Breast epithelium (tissue), 4 donors: ENCODE measurements around the gene BNC2. TPM values are rescaled to one million over a fixed set of nuclear protein-coding genes. Genes with fewer than 3 reads are reported as not detected.

Source experiments
- DNase-seq, 2 donors: peaks; one replicate each; pipeline ENCODE4 v3.0.0-alpha.2; 2019; ENCODE audit warnings: low spot score in 2 of 2
- H3K27ac ChIP-seq, 2 donors: fragments of 200-600 bp; sonication (generic) in 1 of 2; one replicate each; pipeline ENCODE4 v1.5.1; 2016 to 2019; ENCODE audit warnings: mild to moderate bottlenecking in 1 of 2
- H3K27me3 ChIP-seq, 2 donors: fragments of 200-600 bp; sonication (generic) in 1 of 2; one replicate each; pipeline versions ENCODE4 v1.5.1 to v1.6.0; 2017 to 2019; ENCODE audit warnings: control low read depth in 1 of 2, mild to moderate bottlenecking in 1 of 2
- H3K36me3 ChIP-seq: fragments of 200-600 bp; one replicate; pipeline ENCODE4 v1.5.1; 2019
- H3K4me1 ChIP-seq, 2 donors: fragments of 200-600 bp; sonication (generic); one replicate each; pipeline ENCODE4 v1.5.1; 2016 to 2019; ENCODE audit warnings: control low read depth in 1 of 2
- H3K4me3 ChIP-seq, 3 donors: fragments of 200-600 bp; sonication (generic); 1 replicate in 2 of 3; 2 replicates in 1 of 3; pipeline ENCODE4 v1.5.1; 2016 to 2019; ENCODE audit warnings: mild to moderate bottlenecking in 3 of 3, moderate library complexity in 2 of 3
- H3K9me3 ChIP-seq, 2 donors: fragments of 200-600 bp; sonication (generic) in 1 of 2; one replicate each; pipeline ENCODE4 v1.5.1; 2016 to 2019; ENCODE audit warnings: control low read depth in 1 of 2
- POLR2A ChIP-seq: fragments of 450-650 bp; IDR thresholded peaks from one replicate; pipeline ENCODE4 v1.6.1; 2016; ENCODE audit warnings: antibody characterized with exemption, mild to moderate bottlenecking, moderate library complexity
- POLR2AphosphoS5 ChIP-seq, 3 donors: sonication (generic); formaldehyde crosslinking; IDR thresholded peaks; one replicate each; pipeline ENCODE4 v1.6.1; 2017; ENCODE audit warnings: antibody characterized with exemption in 3 of 3
- intact Hi-C: fragments of 100-400 bp; cut with DNase I; formaldehyde crosslinking; loops from one replicate; pipeline ENCODE4 v1.15.1; 2023; ENCODE audit warnings: low total_unique reads
- total RNA-seq, 3 donors: library from RNA; depleted of rRNA; stranded (reverse); fragments of >200 nt; gene quantifications; one replicate each; pipeline ENCODE4 v1.1.0, GENCODE V29; 2016
- TF ChIP-seq, protein P1 (sequence below), 3 donors: fragments of 450-650 bp; IDR thresholded peaks; one replicate each; pipeline ENCODE4 v1.5.1; 2016 to 2017; ENCODE audit warnings: antibody characterized with exemption in 3 of 3, mild to moderate bottlenecking in 3 of 3, moderate library complexity in 3 of 3

BNC2 gene
- total RNA-seq, 3 donors from 2014 or later = 15.8 to 21.1 (median 17.0) TPM

DNA sequence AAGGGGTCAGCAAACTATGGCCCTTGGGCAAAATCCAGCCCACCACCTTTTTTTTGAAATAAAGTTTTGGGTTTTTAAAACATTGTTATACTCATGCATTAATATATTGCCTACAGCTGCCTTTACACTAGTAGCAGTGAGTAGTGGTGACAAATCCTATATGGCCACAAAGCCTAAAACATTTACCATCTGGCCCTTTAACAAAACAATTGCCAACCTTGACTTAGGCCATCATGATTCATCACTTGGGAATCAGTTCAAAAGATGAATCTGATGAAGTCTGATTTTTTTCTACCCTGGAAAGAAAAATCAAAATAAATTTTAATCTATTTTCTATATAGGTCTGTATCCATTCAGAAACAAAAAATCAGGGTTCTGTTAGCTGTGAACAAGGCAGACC lies 484.9 kb downstream of the BNC2 start:
- no peak overlapping the region for H3K4me3 ChIP-seq
- H3K27ac ChIP-seq = no peak overlapping the region
- peaks cover 0 to 9% of the 10 kb centered on the region in 2 donors for H3K9me3 ChIP-seq
- no peaks in the 10 kb centered on the region for H3K4me1 ChIP-seq
- H3K27me3 ChIP-seq = no peaks in the 10 kb centered on the region
- TF ChIP-seq POLR2A (no peak), POLR2AphosphoS5 (IDR thresholded peaks at IDR 0.05) (no peak)
- TF ChIP-seq, protein P1, sequence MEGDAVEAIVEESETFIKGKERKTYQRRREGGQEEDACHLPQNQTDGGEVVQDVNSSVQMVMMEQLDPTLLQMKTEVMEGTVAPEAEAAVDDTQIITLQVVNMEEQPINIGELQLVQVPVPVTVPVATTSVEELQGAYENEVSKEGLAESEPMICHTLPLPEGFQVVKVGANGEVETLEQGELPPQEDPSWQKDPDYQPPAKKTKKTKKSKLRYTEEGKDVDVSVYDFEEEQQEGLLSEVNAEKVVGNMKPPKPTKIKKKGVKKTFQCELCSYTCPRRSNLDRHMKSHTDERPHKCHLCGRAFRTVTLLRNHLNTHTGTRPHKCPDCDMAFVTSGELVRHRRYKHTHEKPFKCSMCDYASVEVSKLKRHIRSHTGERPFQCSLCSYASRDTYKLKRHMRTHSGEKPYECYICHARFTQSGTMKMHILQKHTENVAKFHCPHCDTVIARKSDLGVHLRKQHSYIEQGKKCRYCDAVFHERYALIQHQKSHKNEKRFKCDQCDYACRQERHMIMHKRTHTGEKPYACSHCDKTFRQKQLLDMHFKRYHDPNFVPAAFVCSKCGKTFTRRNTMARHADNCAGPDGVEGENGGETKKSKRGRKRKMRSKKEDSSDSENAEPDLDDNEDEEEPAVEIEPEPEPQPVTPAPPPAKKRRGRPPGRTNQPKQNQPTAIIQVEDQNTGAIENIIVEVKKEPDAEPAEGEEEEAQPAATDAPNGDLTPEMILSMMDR (IDR thresholded peaks at IDR 0.05) = no peak
- no peaks in the 10 kb centered on the region for H3K36me3 ChIP-seq
- intact Hi-C loops = no loop called here
- DNase-seq = no peak

DNA sequence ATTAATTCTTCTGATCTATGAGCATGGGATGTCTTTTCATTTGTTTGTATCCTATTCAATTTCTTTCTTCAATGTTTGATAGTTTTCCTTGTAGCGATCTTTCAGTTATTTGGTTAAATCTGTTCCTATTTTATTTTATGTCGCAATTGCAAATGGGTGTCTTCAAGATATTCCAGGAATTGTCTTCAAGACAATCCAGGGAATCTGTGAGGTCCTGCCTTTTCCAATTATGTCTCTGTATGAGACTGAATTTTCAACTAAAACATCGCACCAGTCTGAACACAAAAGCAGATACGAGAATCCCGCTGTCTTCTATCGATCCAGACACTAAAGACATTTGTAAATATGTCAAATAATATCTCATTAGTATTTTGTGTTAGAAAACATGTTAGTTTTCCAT lies 485.5 kb downstream of the BNC2 start:
- no peak overlapping the region for H3K27ac ChIP-seq
- TF ChIP-seq POLR2AphosphoS5 (IDR thresholded peaks at IDR 0.05) (no peak), POLR2A (no peak)
- TF ChIP-seq, protein P1 (IDR thresholded peaks at IDR 0.05) = no peak
- H3K36me3 ChIP-seq = no peaks in the 10 kb centered on the region
- no peak overlapping the region for H3K4me3 ChIP-seq
- H3K4me1 ChIP-seq = no peaks in the 10 kb centered on the region
- intact Hi-C loops = no loop called here
- DNase-seq = no peak
- H3K9me3 ChIP-seq = peaks cover 0 to 9% of the 10 kb centered on the region in 2 donors
- H3K27me3 ChIP-seq = no peaks in the 10 kb centered on the region

DNA sequence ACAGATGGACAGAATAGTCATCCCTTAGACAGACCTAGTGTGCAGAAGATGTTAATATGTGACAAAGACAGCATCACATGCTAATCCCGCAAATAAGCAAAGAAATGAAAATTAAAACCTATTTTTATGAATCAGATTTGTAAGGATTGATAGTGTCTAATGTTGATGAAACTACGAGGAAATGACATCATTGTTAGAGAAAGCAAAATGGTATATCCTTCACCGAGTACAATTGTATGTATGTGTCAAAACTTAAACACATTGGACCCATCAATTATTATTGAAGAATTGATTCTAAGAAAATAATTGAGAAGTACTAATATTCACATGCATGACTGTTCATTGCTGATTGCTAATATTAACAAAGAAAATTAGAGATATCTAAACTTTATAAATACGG lies 493.2 kb downstream of the BNC2 start:
- intact Hi-C loops = no loop called here
- H3K4me3 ChIP-seq = no peak overlapping the region
- H3K9me3 ChIP-seq = peaks cover 7 to 8% of the 10 kb centered on the region in 2 donors
- no peak overlapping the region for H3K27ac ChIP-seq
- H3K4me1 ChIP-seq = no peaks in the 10 kb centered on the region
- H3K27me3 ChIP-seq = no peaks in the 10 kb centered on the region
- no peak for TF ChIP-seq POLR2AphosphoS5 (IDR thresholded peaks at IDR 0.05)
- no peak for TF ChIP-seq POLR2A
- TF ChIP-seq, protein P1 (IDR thresholded peaks at IDR 0.05) = no peak
- no peaks in the 10 kb centered on the region for H3K36me3 ChIP-seq
- DNase-seq = no peak

DNA sequence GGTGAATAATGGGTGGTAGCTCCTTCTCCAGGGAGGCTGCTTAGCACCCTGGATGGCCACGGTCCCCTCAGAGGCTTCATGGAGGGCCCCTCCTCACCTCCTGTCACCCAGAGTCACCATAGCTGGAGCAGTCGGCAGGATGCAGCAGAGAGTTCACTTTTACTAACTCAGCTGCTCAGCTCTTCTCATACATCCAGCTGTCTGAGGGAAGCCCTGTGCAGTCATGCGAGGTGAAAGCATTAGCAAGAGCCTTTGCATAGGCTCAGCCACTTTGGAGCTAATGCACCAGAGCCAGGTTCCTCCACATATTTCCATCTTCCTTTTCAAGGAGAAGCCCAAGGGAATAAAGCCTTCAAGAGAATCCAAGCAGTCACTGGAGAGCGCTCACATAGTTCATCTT lies 499.2 kb downstream of the BNC2 start:
- Histone ChIP-seq H3K27me3 (no peaks in the 10 kb centered on the region), H3K27ac (no peak overlapping the region), H3K36me3 (no peaks in the 10 kb centered on the region), H3K4me3 (no peak overlapping the region), H3K4me1 (no peaks in the 10 kb centered on the region), H3K9me3 (no peaks in the 10 kb centered on the region)
- intact Hi-C loops = no loop called here
- DNase-seq = no peak
- TF ChIP-seq, protein P1 (IDR thresholded peaks at IDR 0.05) = no peak
- TF ChIP-seq POLR2A = no peak
- TF ChIP-seq POLR2AphosphoS5 (IDR thresholded peaks at IDR 0.05) = no peak

DNA sequence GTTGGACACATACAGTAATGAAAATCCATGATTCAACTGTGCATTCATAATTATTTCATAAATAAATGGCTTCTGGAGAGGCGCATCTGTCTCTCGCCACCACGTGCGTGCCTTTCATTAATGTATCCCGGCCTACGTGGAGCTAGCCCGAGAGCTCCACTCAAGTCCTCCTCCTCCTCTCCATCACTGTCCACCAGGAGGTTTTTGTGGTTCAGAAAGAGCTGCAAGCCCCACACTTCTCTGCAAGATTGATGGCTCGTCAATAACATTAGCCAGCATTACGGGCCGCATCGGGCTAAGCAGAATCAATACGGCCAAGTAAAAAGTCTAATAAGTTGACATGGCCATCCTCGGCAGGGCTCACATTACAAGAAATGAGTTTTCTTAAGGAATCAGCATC lies 499.8 kb downstream of the BNC2 start:
- Histone ChIP-seq H3K27me3 (no peaks in the 10 kb centered on the region), H3K27ac (no peak overlapping the region), H3K4me1 (no peaks in the 10 kb centered on the region), H3K4me3 (no peak overlapping the region), H3K9me3 (no peaks in the 10 kb centered on the region), H3K36me3 (no peaks in the 10 kb centered on the region)
- TF ChIP-seq, protein P1 (IDR thresholded peaks at IDR 0.05) = no peak
- intact Hi-C loops = no loop called here
- no peak for DNase-seq
